Upper lobe of left lung (tissue), 6 donors: ENCODE results near the gene LYPD5. TPM values are rescaled to one million over a fixed set of nuclear protein-coding genes. Genes with fewer than 3 reads are reported as not detected.
"Not testable (repeated sequence)": the region's sequence is repeated elsewhere in the genome, so short reads cannot be mapped to it uniquely, and the experiment has no call there.

Source experiments
- ATAC-seq, 2 donors: fragments of 200-7000 bp; cut with Tn5 transposase; one replicate each; pipeline ENCODE4 v1.9.1; 2022; ENCODE audit warnings: mild to moderate bottlenecking in 2 of 2, moderate library complexity in 2 of 2; ENCODE audit not compliant: low FRiP score in 2 of 2
- DNase-seq, 2 donors: peaks; one replicate each; pipeline ENCODE4 v3.0.0-alpha.2; 2019 to 2020
- H3K27ac ChIP-seq, 4 donors: fragments of 200-600 bp; sonication (generic); one replicate each; pipeline ENCODE4 v1.5.1; 2016 to 2019
- H3K27me3 ChIP-seq, 4 donors: fragments of 200-600 bp; sonication (generic); one replicate each; pipeline ENCODE4 v1.5.1; 2017 to 2019
- H3K36me3 ChIP-seq, 4 donors: fragments of 200-600 bp; sonication (generic); one replicate each; pipeline ENCODE4 v1.5.1; 2016 to 2019
- H3K4me1 ChIP-seq, 4 donors: fragments of 200-600 bp; sonication (generic); one replicate each; pipeline ENCODE4 v1.5.1; 2018 to 2019
- H3K4me3 ChIP-seq, 4 donors: fragments of 200-600 bp; sonication (generic); one replicate each; pipeline ENCODE4 v1.5.1; 2017 to 2019; ENCODE audit warnings: mild to moderate bottlenecking in 2 of 4, moderate library complexity in 1 of 4
- H3K9me3 ChIP-seq, 4 donors: fragments of 200-600 bp; sonication (generic); one replicate each; pipeline ENCODE4 v1.5.1; 2018 to 2019
- EP300 ChIP-seq, 4 donors: sonication (generic); formaldehyde crosslinking; IDR thresholded peaks; one replicate each; pipeline ENCODE4 v1.5.1; 2017; ENCODE audit warnings: antibody characterized with exemption in 4 of 4, control low read depth in 2 of 4
- POLR2A ChIP-seq, 4 donors: fragments of 450-650 bp; IDR thresholded peaks; one replicate each; pipeline ENCODE4 v1.5.1; 2016 to 2017; ENCODE audit warnings: antibody characterized with exemption in 4 of 4, mild to moderate bottlenecking in 2 of 4
- POLR2AphosphoS5 ChIP-seq, 2 donors: sonication (generic); formaldehyde crosslinking; IDR thresholded peaks; one replicate each; pipeline ENCODE4 v1.5.1; 2017; ENCODE audit warnings: antibody characterized with exemption in 2 of 2
- WGBS, 2 donors: methylation state at CpG; one replicate each; pipeline ENCODE4 v1.1.5; 2017 to 2018; 5-methylcytosine and 5-hydroxymethylcytosine counted together
- total RNA-seq, 6 donors: library from RNA; depleted of rRNA in 4 of 6; stranded (reverse); fragments of >200 nt in 4 of 6; gene quantifications; one replicate each; pipeline versions ENCODE4 v1.1.0 to v1.2.1, GENCODE V29; 2016 to 2021
- TF ChIP-seq, protein P1 (sequence below), 6 experiments: fragments of 450-650 bp in 4 of 6; fragments of 200-600 bp in 2 of 6; sonication (generic) in 2 of 6; IDR thresholded peaks; one replicate each; pipeline ENCODE4 v1.5.1; 2016 to 2019; ENCODE audit warnings: antibody characterized with exemption in 6 of 6
- donor health status: DM: no; HTN: no; CAD: no; lungs with moderate emphysema.
- donor health status: DM: no; HTN: yes; CAD: no; lungs with severe emphysema.

The LYPD5 gene
- total RNA-seq, 6 donors from 2014 or later = 2.7 to 9.9 (median 6.0) TPM

DNA sequence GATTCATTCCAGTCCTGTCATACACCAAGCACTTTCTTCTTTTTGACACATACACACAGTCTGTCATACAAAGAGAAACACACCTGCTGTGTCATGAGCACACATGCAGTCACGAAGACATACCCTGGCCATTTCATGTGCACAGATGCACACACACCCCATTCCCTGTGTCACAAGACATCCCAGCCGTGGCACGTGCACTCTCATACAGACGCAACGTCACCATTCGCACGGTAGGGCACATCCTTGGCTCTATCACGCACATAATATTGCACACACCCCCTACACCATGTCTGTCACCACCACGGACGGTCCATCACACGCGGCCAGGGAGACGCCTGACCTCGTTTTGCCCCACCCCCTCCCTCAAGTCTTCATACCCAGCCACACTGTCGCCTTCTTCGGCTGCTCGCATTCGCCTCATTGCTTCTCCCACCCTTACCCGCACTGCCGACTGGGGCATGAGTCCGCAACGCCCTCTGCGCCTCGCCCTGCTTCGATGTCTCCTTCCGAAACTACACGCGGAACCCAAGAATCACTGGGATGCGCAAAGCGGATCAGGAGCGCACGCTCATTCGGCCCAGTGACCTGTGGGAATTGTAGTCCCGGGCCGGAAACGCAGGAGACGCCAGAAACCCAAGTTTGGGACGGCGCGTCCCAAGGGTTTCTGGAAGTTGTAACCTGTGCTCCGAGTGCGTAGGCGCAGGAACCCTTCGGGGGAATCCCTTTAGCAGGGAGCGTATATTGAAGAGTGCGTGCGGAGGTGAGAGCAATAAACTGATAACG is 18.0 kb upstream of the LYPD5 start:
- H3K36me3 ChIP-seq = no peaks in the 10 kb centered on the region
- TF ChIP-seq POLR2A (IDR thresholded peaks at IDR 0.05) (no peak), POLR2AphosphoS5 (IDR thresholded peaks at IDR 0.05) (peak in 1 of 2 donors; percentile 10), EP300 (IDR thresholded peaks at IDR 0.05) (no peak)
- TF ChIP-seq, protein P1, sequence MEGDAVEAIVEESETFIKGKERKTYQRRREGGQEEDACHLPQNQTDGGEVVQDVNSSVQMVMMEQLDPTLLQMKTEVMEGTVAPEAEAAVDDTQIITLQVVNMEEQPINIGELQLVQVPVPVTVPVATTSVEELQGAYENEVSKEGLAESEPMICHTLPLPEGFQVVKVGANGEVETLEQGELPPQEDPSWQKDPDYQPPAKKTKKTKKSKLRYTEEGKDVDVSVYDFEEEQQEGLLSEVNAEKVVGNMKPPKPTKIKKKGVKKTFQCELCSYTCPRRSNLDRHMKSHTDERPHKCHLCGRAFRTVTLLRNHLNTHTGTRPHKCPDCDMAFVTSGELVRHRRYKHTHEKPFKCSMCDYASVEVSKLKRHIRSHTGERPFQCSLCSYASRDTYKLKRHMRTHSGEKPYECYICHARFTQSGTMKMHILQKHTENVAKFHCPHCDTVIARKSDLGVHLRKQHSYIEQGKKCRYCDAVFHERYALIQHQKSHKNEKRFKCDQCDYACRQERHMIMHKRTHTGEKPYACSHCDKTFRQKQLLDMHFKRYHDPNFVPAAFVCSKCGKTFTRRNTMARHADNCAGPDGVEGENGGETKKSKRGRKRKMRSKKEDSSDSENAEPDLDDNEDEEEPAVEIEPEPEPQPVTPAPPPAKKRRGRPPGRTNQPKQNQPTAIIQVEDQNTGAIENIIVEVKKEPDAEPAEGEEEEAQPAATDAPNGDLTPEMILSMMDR (IDR thresholded peaks at IDR 0.05) = no peak
- H3K27me3 ChIP-seq = no peaks in the 10 kb centered on the region
- peak overlapping the region; percentile 14 to 57 (median 38) for H3K4me3 ChIP-seq
- H3K9me3 ChIP-seq = no peaks in the 10 kb centered on the region
- H3K27ac ChIP-seq = no peak overlapping the region
- DNase-seq (peak in 1 of 2 donors; percentile 54), ATAC-seq (peak in 1 of 2 donors; percentile 79)
- H3K4me1 ChIP-seq = peaks cover 0 to 10% (median 3%) of the 10 kb centered on the region in 4 donors
- WGBS, 2 donors = 19 to 33% methylated on average over 22 to 48 of the region's 48 CpGs

GRCh38 chr19:43818500-43818899 is 16.3 kb upstream of the LYPD5 start:
- Histone ChIP-seq H3K4me3 (no peak overlapping the region), H3K9me3 (no peaks in the 10 kb centered on the region), H3K4me1 (peaks cover 0 to 10% (median 3%) of the 10 kb centered on the region in 4 donors), H3K27ac (no peak overlapping the region), H3K36me3 (no peaks in the 10 kb centered on the region), H3K27me3 (no peaks in the 10 kb centered on the region)
- DNase-seq = no peak
- 89% methylated on average over 5 of the region's 5 CpGs for WGBS, 2 donors
- TF ChIP-seq, protein P1 (IDR thresholded peaks at IDR 0.05) = no peak
- ATAC-seq = no peak

- ATAC-seq, H3K27ac ChIP-seq, H3K9me3 ChIP-seq, H3K27me3 ChIP-seq, H3K4me3 ChIP-seq, DNase-seq, H3K4me1 ChIP-seq, H3K36me3 ChIP-seq: not testable (repeated sequence)
- 82 to 88% methylated on average over 1 of the region's 1 CpG for WGBS, 2 donors
Observed at GRCh38 chr19:43817454-43817853, 15.2 kb upstream of the LYPD5 start.

- Histone ChIP-seq H3K36me3 (no peaks in the 10 kb centered on the region), H3K4me3 (no peak overlapping the region), H3K27ac (no peak overlapping the region), H3K4me1 (no peaks in the 10 kb centered on the region), H3K9me3 (no peaks in the 10 kb centered on the region), H3K27me3 (no peaks in the 10 kb centered on the region)
- TF ChIP-seq EP300 (IDR thresholded peaks at IDR 0.05) = no peak
- TF ChIP-seq, protein P1 (IDR thresholded peaks at IDR 0.05) = no peak
- TF ChIP-seq POLR2AphosphoS5 (IDR thresholded peaks at IDR 0.05) = no peak
- no peak for TF ChIP-seq POLR2A (IDR thresholded peaks at IDR 0.05)
- ATAC-seq (no peak), DNase-seq (no peak)
- WGBS, 2 donors = 79 to 84% methylated on average over 5 of the region's 5 CpGs
Observed at GRCh38 chr19:43814663-43815352, 12.6 kb upstream of the LYPD5 start.

DNA sequence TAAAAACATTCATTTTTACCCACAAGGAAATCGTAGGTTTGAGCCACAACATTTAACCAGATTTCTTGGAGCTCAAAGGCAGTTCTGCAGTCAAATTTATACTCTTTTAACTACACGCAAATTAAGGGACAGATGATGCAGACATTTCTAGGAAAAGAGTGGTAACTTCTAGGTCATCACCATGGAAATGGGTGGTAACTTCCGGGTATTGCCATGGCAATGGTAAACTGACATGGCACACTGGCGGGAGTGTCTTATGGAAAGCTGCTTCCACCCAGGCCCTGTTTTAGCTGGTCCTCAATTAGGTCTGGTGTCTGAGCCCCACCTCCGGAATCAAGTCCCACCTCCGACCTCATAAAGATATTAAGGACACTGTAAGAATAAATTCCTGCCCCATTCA is 10.4 kb upstream of the LYPD5 start:
- H3K36me3 ChIP-seq = no peaks in the 10 kb centered on the region
- WGBS, 2 donors = 63 to 76% methylated on average over 5 to 6 of the region's 6 CpGs
- no peaks in the 10 kb centered on the region for H3K4me1 ChIP-seq
- TF ChIP-seq EP300 (IDR thresholded peaks at IDR 0.05) = no peak
- TF ChIP-seq, protein P1 (IDR thresholded peaks at IDR 0.05) = no peak
- no peak for TF ChIP-seq POLR2A (IDR thresholded peaks at IDR 0.05)
- TF ChIP-seq POLR2AphosphoS5 (IDR thresholded peaks at IDR 0.05) = no peak
- H3K9me3 ChIP-seq = no peaks in the 10 kb centered on the region
- no peaks in the 10 kb centered on the region for H3K27me3 ChIP-seq
- ATAC-seq (no peak), DNase-seq (no peak)
- H3K4me3 ChIP-seq = no peak overlapping the region
- no peak overlapping the region for H3K27ac ChIP-seq
